Peyer's patch (tissue), 4 donors: Measurements from ENCODE around the gene CYB5RL. TPM values are rescaled to one million over a fixed set of nuclear protein-coding genes. Genes with fewer than 3 reads are reported as not detected.

Experiments used
- DNase-seq, 3 donors: peaks; one replicate each; pipeline ENCODE4 v3.0.0-alpha.2; 2017 to 2019
- H3K27ac ChIP-seq, 4 donors: fragments of 200-600 bp; sonication (generic); one replicate each; pipeline ENCODE4 v1.5.1; 2016 to 2019
- H3K27me3 ChIP-seq, 2 donors: fragments of 200-600 bp; sonication (generic); one replicate each; pipeline ENCODE4 v1.5.1; 2019
- H3K36me3 ChIP-seq, 3 donors: fragments of 200-600 bp; sonication (generic); one replicate each; pipeline ENCODE4 v1.5.1; 2016 to 2019
- H3K4me1 ChIP-seq, 4 donors: fragments of 200-600 bp; sonication (generic); one replicate each; pipeline ENCODE4 v1.5.1; 2016 to 2019
- H3K4me3 ChIP-seq, 4 donors: fragments of 200-600 bp; sonication (generic); 1 replicate in 3 of 4; 2 replicates in 1 of 4; pipeline ENCODE4 v1.5.1; 2016 to 2019; ENCODE audit warnings: mild to moderate bottlenecking in 1 of 4
- H3K9me3 ChIP-seq, 4 donors: fragments of 200-600 bp; sonication (generic); one replicate each; pipeline ENCODE4 v1.5.1; 2016 to 2019; ENCODE audit warnings: mild to moderate bottlenecking in 1 of 4
- POLR2A ChIP-seq, 2 donors: fragments of 450-650 bp; IDR thresholded peaks; one replicate each; pipeline ENCODE4 v1.5.1; 2017; ENCODE audit warnings: antibody characterized with exemption in 2 of 2, mild to moderate bottlenecking in 2 of 2, moderate library complexity in 2 of 2
- total RNA-seq, 4 donors: library from RNA; depleted of rRNA; stranded (reverse); fragments of >200 nt; gene quantifications; one replicate each; pipeline ENCODE4 v1.1.0, GENCODE V29; 2016
- TF ChIP-seq, protein P1 (sequence below), 6 experiments: fragments of 450-650 bp in 4 of 6; fragments of 200-600 bp in 2 of 6; sonication (generic) in 1 of 6; IDR thresholded peaks; one replicate each; pipeline ENCODE4 v1.5.1; 2017 to 2019; ENCODE audit warnings: antibody characterized with exemption in 6 of 6, mild to moderate bottlenecking in 3 of 6, moderate library complexity in 1 of 6

The CYB5RL gene
- total RNA-seq, 4 donors from 2014 or later: 3.9 to 11.5 (median 6.9) TPM

DNA sequence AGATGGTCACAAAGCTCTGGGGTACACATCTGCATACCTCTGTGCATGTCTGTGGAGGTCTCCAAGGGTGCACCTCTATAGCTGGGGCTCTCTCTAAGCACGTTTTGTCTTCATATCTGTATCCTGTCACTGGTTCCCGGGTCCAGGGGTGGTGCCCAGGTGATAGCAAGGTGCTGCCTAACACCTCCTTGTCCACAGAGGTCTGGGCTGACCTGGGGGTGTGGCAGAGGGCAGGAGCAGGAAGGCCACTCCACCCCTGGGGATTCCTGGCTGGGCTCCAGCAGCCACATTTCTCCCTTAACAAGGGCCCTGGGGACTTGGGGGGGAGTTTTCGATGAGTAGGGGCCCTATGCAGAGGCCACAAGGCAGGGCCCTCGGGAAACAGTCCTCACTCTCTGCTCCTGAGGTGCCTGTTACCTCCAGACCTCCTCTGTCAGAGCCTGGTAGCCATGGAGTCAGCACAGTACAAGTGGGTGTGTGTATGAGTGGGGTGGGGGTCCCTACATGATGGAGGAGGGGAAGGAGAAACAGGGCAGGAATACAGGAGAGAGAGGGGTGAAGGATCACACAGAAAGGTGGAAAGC, 40.0 kb downstream of the CYB5RL start:
- H3K4me1 ChIP-seq: peaks cover 0 to 13% (median 0%) of the 10 kb centered on the region in 4 donors
- H3K4me3 ChIP-seq: no peak overlapping the region
- no peaks in the 10 kb centered on the region for H3K9me3 ChIP-seq
- TF ChIP-seq, protein P1, sequence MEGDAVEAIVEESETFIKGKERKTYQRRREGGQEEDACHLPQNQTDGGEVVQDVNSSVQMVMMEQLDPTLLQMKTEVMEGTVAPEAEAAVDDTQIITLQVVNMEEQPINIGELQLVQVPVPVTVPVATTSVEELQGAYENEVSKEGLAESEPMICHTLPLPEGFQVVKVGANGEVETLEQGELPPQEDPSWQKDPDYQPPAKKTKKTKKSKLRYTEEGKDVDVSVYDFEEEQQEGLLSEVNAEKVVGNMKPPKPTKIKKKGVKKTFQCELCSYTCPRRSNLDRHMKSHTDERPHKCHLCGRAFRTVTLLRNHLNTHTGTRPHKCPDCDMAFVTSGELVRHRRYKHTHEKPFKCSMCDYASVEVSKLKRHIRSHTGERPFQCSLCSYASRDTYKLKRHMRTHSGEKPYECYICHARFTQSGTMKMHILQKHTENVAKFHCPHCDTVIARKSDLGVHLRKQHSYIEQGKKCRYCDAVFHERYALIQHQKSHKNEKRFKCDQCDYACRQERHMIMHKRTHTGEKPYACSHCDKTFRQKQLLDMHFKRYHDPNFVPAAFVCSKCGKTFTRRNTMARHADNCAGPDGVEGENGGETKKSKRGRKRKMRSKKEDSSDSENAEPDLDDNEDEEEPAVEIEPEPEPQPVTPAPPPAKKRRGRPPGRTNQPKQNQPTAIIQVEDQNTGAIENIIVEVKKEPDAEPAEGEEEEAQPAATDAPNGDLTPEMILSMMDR (IDR thresholded peaks at IDR 0.05): no peak
- no peak for TF ChIP-seq POLR2A (IDR thresholded peaks at IDR 0.05)
- no peak for DNase-seq
- H3K27me3 ChIP-seq: no peaks in the 10 kb centered on the region
- no peaks in the 10 kb centered on the region for H3K36me3 ChIP-seq
- no peak overlapping the region for H3K27ac ChIP-seq

DNA sequence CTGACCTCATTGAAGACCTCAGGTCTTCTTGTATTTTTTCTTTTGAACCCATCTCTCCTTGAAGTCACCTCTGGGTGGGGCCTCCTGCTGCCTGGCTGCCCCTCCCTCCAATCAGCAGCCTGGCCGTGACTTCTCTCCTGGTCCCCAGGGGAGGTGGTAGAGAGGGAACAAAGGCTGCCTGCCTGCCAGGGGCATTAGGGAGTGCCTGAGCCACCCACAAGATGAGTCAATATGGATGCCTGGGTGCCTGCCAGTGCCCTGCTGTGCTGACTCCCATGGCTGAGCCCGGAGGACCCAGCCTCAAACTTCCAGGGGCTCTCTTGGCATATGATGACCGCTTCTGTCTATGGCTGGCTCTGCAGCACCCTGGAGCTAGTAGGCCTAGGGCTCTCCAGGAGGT, 41.8 kb downstream of the CYB5RL start:
- no peak for TF ChIP-seq POLR2A (IDR thresholded peaks at IDR 0.05)
- TF ChIP-seq, protein P1 (IDR thresholded peaks at IDR 0.05): no peak

DNA sequence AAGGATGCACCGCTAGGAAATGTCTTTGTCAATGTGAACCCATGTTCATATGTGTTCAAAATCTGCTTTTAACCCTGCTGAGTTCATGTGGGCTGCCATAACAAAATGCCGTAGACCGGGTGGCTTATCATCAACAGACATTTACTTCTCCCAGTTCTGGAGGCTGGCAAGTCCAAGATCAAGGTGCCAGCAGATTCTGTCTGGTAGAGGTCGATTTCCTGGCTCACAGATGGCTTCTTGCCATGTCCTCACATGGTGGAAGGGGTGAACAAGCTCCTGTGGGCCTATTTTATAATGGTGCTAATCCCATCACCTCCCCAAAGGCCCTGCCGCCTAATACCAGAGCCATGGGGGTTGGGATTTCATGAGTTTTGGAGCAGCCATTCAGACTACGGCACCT, 42.4 kb downstream of the CYB5RL start:
- H3K4me3 ChIP-seq: no peak overlapping the region

More for the DNA sequence above, 41.8 kb downstream of the CYB5RL start:
- H3K4me3 ChIP-seq: no peak overlapping the region
- no peaks in the 10 kb centered on the region for H3K36me3 ChIP-seq
- H3K9me3 ChIP-seq: no peaks in the 10 kb centered on the region
- no peak overlapping the region for H3K27ac ChIP-seq
- H3K27me3 ChIP-seq: no peaks in the 10 kb centered on the region
- H3K4me1 ChIP-seq: peaks cover 0 to 10% (median 0%) of the 10 kb centered on the region in 4 donors
- DNase-seq: peak in 2 of 3 donors; percentile 54 to 57

DNA sequence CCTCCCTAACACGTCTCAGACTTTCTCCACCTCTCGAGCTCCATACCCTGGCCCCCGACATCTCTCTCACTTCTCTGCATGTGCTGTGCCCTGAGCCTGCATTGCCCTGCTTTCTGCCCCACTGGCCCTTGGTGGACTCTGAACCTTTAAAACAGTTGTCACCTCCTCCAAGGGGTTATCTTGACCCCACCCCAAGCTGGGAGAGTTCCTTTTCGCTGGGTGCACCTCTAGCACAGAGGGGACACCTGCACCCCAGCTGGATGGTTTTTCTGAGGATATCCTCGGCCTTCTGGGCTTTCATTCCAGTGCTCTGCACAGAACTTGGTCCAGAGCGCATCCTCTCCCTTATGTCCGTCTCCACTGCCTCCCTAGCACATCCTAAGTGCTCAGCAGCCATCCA, 42.8 kb downstream of the CYB5RL start:
- H3K4me1 ChIP-seq: peaks cover 0 to 6% (median 0%) of the 10 kb centered on the region in 4 donors
- TF ChIP-seq, protein P1 (IDR thresholded peaks at IDR 0.05): no peak
- no peak for TF ChIP-seq POLR2A (IDR thresholded peaks at IDR 0.05)
- no peaks in the 10 kb centered on the region for H3K27me3 ChIP-seq
- H3K36me3 ChIP-seq: no peaks in the 10 kb centered on the region
- no peaks in the 10 kb centered on the region for H3K9me3 ChIP-seq
- no peak overlapping the region for H3K27ac ChIP-seq
- DNase-seq: no peak
- H3K4me3 ChIP-seq: no peak overlapping the region

More for the DNA sequence above, 42.4 kb downstream of the CYB5RL start:
- Histone ChIP-seq H3K27me3 (no peaks in the 10 kb centered on the region), H3K36me3 (no peaks in the 10 kb centered on the region), H3K4me1 (peaks cover 0 to 6% (median 0%) of the 10 kb centered on the region in 4 donors), H3K27ac (no peak overlapping the region), H3K9me3 (no peaks in the 10 kb centered on the region)
- no peak for TF ChIP-seq POLR2A (IDR thresholded peaks at IDR 0.05)
- TF ChIP-seq, protein P1 (IDR thresholded peaks at IDR 0.05): no peak
- DNase-seq: no peak

DNA sequence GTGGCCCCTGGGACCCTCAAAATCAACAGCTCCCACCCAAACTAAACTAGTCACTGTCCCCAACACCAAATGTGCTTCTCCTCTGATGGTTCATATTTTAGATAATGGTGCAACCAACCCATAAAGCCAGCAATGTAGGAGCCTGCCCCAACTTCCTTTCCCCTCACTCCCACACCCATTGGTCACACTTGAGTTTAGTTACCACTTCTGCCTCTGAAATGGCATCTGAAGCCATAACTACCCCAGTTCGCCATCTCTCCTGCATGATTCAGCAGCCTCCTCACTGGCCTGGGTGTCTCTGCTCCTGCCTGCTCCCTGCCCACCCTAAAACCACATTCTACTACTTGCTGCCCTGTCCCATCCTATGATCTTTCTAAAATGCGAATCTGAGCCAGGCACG, 43.6 kb downstream of the CYB5RL start:
- no peak overlapping the region for H3K4me3 ChIP-seq
- H3K4me1 ChIP-seq: peaks cover 0 to 6% (median 0%) of the 10 kb centered on the region in 4 donors
- no peaks in the 10 kb centered on the region for H3K27me3 ChIP-seq
- TF ChIP-seq POLR2A (IDR thresholded peaks at IDR 0.05): no peak
- TF ChIP-seq, protein P1 (IDR thresholded peaks at IDR 0.05): no peak
- no peaks in the 10 kb centered on the region for H3K36me3 ChIP-seq
- no peak for DNase-seq
- no peaks in the 10 kb centered on the region for H3K9me3 ChIP-seq
- H3K27ac ChIP-seq: no peak overlapping the region
